ENCODE results near the gene CACNA1B. TPM values are rescaled to one million over a fixed set of nuclear protein-coding genes. Genes with fewer than 3 reads are reported as not detected.

Gene CACNA1B
- total and polyA plus RNA-seq, 8 donors: 0.03 to 2.2 (median 0.51) TPM; not detected in 2

DNA sequence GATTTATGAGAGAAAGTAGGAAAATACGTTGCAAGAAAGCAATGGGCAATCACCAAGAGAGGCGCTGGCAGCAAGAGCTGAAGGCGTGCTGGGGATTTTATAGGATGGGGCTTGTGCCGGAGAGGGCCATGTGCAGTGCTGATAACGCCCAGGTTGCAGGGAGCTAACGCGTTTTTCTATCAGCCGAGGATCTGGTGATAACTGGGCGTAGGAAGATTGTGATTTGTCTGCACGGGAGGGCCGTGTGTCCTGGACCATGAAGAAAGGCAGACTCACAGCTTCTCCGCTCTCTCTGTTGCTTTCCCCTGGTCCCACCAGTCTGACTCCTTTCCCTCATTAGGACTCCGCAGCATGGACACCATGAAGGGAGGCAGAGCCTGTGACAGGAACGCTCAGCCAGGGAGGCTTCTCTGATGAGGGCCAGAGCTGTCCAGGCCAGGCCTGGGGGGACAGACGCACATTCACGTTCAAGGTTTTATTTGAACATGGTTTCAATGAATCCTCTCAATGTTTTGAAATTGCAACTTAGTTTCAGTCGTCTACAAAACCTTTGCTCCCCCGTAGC lies 11.9 kb upstream of the CACNA1B start:
- Histone ChIP-seq H3K27me3 (peaks cover 0 to 19% (median 0%) of the 10 kb centered on the region in 3 donors), H3K9me3 (peaks cover 1 to 20% (median 9%) of the 10 kb centered on the region in 4 donors), H3K27ac (no peak overlapping the region), H3K4me1 (no peaks in the 10 kb centered on the region), H3K4me3 (no peak overlapping the region), H3K36me3 (no peaks in the 10 kb centered on the region)
- 51 to 71% (median 68%) methylated on average over 18 of the region's 18 CpGs for WGBS, 5 donors
- intact Hi-C loops (cut with DNase I; ENCODE audit: low total_unique reads): no loop called here
- no peak for DNase-seq
- no peak for TF ChIP-seq EP300 (IDR thresholded peaks at IDR 0.05)
- no peak for TF ChIP-seq POLR2A (IDR thresholded peaks at IDR 0.05)
- TF ChIP-seq, protein P1, sequence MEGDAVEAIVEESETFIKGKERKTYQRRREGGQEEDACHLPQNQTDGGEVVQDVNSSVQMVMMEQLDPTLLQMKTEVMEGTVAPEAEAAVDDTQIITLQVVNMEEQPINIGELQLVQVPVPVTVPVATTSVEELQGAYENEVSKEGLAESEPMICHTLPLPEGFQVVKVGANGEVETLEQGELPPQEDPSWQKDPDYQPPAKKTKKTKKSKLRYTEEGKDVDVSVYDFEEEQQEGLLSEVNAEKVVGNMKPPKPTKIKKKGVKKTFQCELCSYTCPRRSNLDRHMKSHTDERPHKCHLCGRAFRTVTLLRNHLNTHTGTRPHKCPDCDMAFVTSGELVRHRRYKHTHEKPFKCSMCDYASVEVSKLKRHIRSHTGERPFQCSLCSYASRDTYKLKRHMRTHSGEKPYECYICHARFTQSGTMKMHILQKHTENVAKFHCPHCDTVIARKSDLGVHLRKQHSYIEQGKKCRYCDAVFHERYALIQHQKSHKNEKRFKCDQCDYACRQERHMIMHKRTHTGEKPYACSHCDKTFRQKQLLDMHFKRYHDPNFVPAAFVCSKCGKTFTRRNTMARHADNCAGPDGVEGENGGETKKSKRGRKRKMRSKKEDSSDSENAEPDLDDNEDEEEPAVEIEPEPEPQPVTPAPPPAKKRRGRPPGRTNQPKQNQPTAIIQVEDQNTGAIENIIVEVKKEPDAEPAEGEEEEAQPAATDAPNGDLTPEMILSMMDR (IDR thresholded peaks at IDR 0.05): no peak
- no peak for TF ChIP-seq POLR2AphosphoS5 (IDR thresholded peaks at IDR 0.05)

DNA sequence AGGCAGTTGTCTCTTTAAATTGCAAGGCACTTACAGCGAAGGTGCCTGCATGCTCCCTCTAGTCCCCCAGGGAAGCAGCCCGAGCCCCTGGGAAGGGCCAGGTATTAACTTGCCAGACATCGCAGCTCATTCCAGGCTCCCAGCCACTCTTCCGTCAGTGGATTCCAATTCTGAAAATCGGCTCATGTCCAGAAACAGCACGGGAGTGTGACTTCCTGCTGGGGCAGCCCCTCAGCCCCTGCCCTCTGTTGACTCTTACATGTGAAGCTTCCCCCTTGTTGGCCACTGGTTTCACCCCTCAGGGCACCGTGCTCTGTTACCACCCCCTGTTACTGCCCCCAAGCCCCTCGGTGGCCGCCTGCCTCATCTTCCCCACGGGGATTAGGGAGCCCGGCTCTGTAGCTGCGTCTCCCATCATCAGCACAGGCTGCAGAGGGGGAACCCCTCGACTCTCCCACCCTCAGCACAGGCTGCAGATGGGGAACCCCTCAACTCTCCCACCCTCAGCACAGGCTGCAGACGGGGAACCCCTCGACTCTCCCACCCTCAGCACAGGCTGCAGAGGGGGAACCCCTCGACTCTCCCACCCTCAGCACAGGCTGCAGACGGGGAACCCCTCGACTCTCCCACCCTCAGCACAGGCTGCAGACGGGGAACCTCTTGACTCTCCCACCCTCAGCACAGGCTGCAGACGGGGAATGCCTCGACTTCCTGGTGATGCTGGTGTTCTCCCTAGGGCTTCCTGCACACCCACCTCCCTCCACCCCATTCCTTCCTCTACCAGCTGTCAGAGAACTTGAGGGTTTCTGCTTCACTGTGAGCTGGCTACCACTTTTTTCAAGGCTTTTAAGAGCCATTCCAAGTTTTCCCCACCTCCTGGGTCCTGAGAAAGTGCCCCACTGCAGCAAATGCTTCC lies 11.1 kb upstream of the CACNA1B start:
- WGBS, 5 donors: 57 to 69% (median 60%) methylated on average over 20 to 21 of the region's 21 CpGs
- Histone ChIP-seq H3K36me3 (no peaks in the 10 kb centered on the region), H3K9me3 (peaks cover 0 to 16% (median 5%) of the 10 kb centered on the region in 4 donors), H3K27ac (no peak overlapping the region), H3K4me1 (no peaks in the 10 kb centered on the region), H3K27me3 (peaks cover 0 to 19% (median 0%) of the 10 kb centered on the region in 3 donors), H3K4me3 (no peak overlapping the region)
- no peak for TF ChIP-seq EP300 (IDR thresholded peaks at IDR 0.05)
- TF ChIP-seq, protein P1 (IDR thresholded peaks at IDR 0.05): no peak
- TF ChIP-seq POLR2A (IDR thresholded peaks at IDR 0.05): no peak
- no peak for TF ChIP-seq POLR2AphosphoS5 (IDR thresholded peaks at IDR 0.05)
- intact Hi-C loops (cut with DNase I; ENCODE audit: low total_unique reads): no loop called here
- DNase-seq: no peak

DNA sequence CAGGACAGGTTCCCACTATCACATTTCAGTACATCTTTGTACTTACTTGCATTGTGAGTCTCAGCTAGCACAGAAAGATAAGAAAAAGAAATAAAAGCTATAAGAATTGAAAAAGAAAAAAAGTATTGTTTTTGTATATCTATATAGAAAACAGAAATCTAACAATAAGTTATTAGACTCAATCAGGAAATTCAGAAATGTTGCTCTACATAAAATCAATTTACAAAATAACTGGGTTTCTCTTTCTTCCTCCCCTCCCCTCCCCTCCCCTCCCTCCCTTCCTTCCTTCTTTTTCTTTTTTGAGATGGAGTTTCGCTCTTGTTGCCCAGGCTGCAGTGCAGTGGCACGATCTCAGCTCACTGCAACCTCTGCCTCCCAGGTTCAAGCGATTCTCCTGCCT lies 7.2 kb upstream of the CACNA1B start:
- no peaks in the 10 kb centered on the region for H3K4me1 ChIP-seq
- intact Hi-C loops (cut with DNase I; ENCODE audit: low total_unique reads): no loop called here
- H3K36me3 ChIP-seq: no peaks in the 10 kb centered on the region
- no peak overlapping the region for H3K27ac ChIP-seq
- peaks cover 0 to 33% (median 5%) of the 10 kb centered on the region in 3 donors for H3K27me3 ChIP-seq
- TF ChIP-seq POLR2A (IDR thresholded peaks at IDR 0.05) (no peak), POLR2AphosphoS5 (IDR thresholded peaks at IDR 0.05) (no peak), EP300 (IDR thresholded peaks at IDR 0.05) (no peak)
- TF ChIP-seq, protein P1 (IDR thresholded peaks at IDR 0.05): no peak
- WGBS, 5 donors: 63 to 83% (median 69%) methylated on average over 3 of the region's 3 CpGs
- no peak for DNase-seq
- no peak overlapping the region for H3K4me3 ChIP-seq
- H3K9me3 ChIP-seq: peaks cover 0 to 9% (median 5%) of the 10 kb centered on the region in 4 donors

DNA sequence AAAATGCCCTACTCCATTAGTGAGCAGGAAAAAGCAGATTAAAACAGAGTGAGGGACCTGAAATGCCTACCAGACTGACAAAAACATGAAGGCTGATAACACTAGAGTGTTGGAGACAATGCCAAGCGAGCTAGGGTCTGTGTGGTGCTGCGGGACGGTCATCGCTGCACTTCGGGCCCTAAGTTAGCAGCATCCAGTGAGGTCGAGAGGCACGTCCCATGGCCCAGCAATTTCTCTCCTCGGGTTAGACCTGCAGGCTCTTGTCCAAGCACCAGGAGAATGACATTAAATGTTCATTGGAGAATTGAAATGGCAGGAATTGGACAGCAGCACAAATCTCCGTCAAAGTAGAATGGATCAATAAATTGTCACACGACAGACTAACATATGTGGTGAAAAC lies 5.3 kb upstream of the CACNA1B start:
- WGBS, 5 donors: 74 to 85% (median 78%) methylated on average over 9 to 10 of the region's 10 CpGs
- no peak overlapping the region for H3K27ac ChIP-seq
- H3K36me3 ChIP-seq: no peaks in the 10 kb centered on the region
- H3K9me3 ChIP-seq: peaks cover 0 to 17% (median 11%) of the 10 kb centered on the region in 4 donors
- peaks cover 7 to 39% (median 20%) of the 10 kb centered on the region in 3 donors for H3K27me3 ChIP-seq
- DNase-seq: no peak
- TF ChIP-seq, protein P1 (IDR thresholded peaks at IDR 0.05): no peak
- TF ChIP-seq POLR2A (IDR thresholded peaks at IDR 0.05) (no peak), POLR2AphosphoS5 (IDR thresholded peaks at IDR 0.05) (no peak), EP300 (IDR thresholded peaks at IDR 0.05) (no peak)
- H3K4me1 ChIP-seq: peaks cover 0 to 4% (median 0%) of the 10 kb centered on the region in 4 donors
- H3K4me3 ChIP-seq: no peak overlapping the region
- intact Hi-C loops (cut with DNase I; ENCODE audit: low total_unique reads): no loop called here
